GM12878 (cell line): ENCODE results near the gene TMEM163. TPM values are rescaled to one million over a fixed set of nuclear protein-coding genes. Genes with fewer than 3 reads are reported as not detected.

Experiments
- ATAC-seq: fragments of 200-7000 bp; cut with Tn5 transposase; 3 replicates; pipeline ENCODE4 v1.9.1; 2020; ENCODE audit warnings: mild to moderate bottlenecking, moderate library complexity
- BruUV-seq: library from RNA; stranded (reverse); fragments of 400-500 nt; replicated peaks from 2 replicates; lab custom pipeline; 2021; lab: Mats Ljungman, UMichigan
- CTCF ChIA-PET: fragments of 300-600 bp; sonication (Branson Sonifier 250); formaldehyde crosslinking; extraction: SDS; loops from one replicate; lab custom pipeline; 2021; ENCODE audit warnings: inconsistent platforms; lab: Yijun Ruan, JAX
- POLR2A ChIA-PET: fragments of 350-600 bp; formaldehyde crosslinking; extraction: SDS; loops from one replicate; lab custom pipeline; 2021; ENCODE audit warnings: inconsistent platforms; lab: Charles Lee
- RAD21 ChIA-PET: fragments of 300-600 bp; sonication (Branson Sonifier 250); formaldehyde crosslinking; loops from one replicate; lab custom pipeline; 2023; ENCODE audit warnings: antibody characterized with exemption; ENCODE audit not compliant: unreplicated experiment; lab: Charles Lee
- SMC1A ChIA-PET: fragments of 300-600 bp; sonication (Branson Sonifier 250); formaldehyde crosslinking; loops from one replicate; lab custom pipeline; 2023; ENCODE audit not compliant: unreplicated experiment, uncharacterized antibody; lab: Charles Lee
- DNase-seq: peaks from one replicate; pipeline ENCODE4 v3.0.0-alpha.2; 2011; ENCODE audit warnings: low read depth, low spot score
- FAIRE-seq: peaks from 3 replicates; lab custom pipeline; 2011; peaks lifted over from hg19 to GRCh38; lab: Jason Lieb, UNC
- H2AFZ ChIP-seq: 2 replicates; pipeline ENCODE4 v1.6.0; 2011; ENCODE audit warnings: low read depth, low read length, control low read depth; ENCODE audit not compliant: control insufficient read depth
- H3K27ac ChIP-seq: 2 replicates; pipeline ENCODE4 v1.5.1; 2011; ENCODE audit warnings: control low read depth; ENCODE audit not compliant: control insufficient read depth, insufficient read depth
- H3K27me3 ChIP-seq, 2 experiments: replicated peaks in 1 of 2; 2 replicates each; pipeline versions ENCODE4 v1.6.0 to v1.6.1; 2011; ENCODE audit warnings: low read length in 1 of 2; ENCODE audit not compliant: control insufficient read depth in 2 of 2, insufficient read depth in 2 of 2
- H3K36me3 ChIP-seq, 2 experiments: 2 replicates each; pipeline ENCODE4 v1.5.1; 2011; ENCODE audit warnings: low read length in 1 of 2; ENCODE audit not compliant: control insufficient read depth in 2 of 2, insufficient read depth in 2 of 2
- H3K4me1 ChIP-seq: 2 replicates; pipeline ENCODE4 v1.6.1; 2011; ENCODE audit warnings: mild to moderate bottlenecking, low read length, moderate library complexity, mixed read lengths; ENCODE audit not compliant: control insufficient read depth, insufficient read depth
- H3K4me2 ChIP-seq: 2 replicates; pipeline ENCODE4 v1.6.0; 2011; ENCODE audit warnings: control low read depth; ENCODE audit not compliant: control insufficient read depth, insufficient read depth
- H3K4me3 ChIP-seq: fragments of 200-600 bp; sonication (generic); 2 replicates; pipeline ENCODE4 v1.5.1; 2016
- H3K79me2 ChIP-seq: 2 replicates; pipeline ENCODE4 v1.6.0; 2011; ENCODE audit warnings: low read length; ENCODE audit not compliant: control insufficient read depth, insufficient read depth
- H3K9ac ChIP-seq: 2 replicates; pipeline ENCODE4 v1.8.0; 2011; ENCODE audit warnings: low read length, control low read depth, mixed read lengths; ENCODE audit not compliant: control insufficient read depth, insufficient read depth
- H3K9me3 ChIP-seq: replicated peaks from 3 replicates; pipeline ENCODE4 v1.5.1; 2011; ENCODE audit warnings: mild to moderate bottlenecking, low read length; ENCODE audit not compliant: control insufficient read depth, insufficient read depth
- H4K20me1 ChIP-seq: 2 replicates; pipeline ENCODE4 v1.6.0; 2011; ENCODE audit not compliant: control insufficient read depth, insufficient read depth
- BHLHE40 ChIP-seq, 2 experiments: fragments of 450-650 bp in 1 of 2; IDR thresholded peaks; 2 replicates each; pipeline ENCODE4 v1.6.1; 2011 to 2017; ENCODE audit warnings: low read depth in 2 of 2, borderline replicate concordance in 1 of 2, improper control_type of control experiment in 1 of 2, low read length in 1 of 2, mild to moderate bottlenecking in 1 of 2
- E4F1 ChIP-seq: fragments of 450-650 bp; IDR thresholded peaks from 2 replicates; pipeline ENCODE4 v1.6.1; 2018; ENCODE audit warnings: borderline replicate concordance, mild to moderate bottlenecking; ENCODE audit not compliant: partially characterized antibody
- EZH2 ChIP-seq: IDR thresholded peaks from 2 replicates; pipeline ENCODE4 v1.6.1; 2012; ENCODE audit warnings: low read depth, mild to moderate bottlenecking, control low read depth, inconsistent platforms, low read length, borderline replicate concordance; ENCODE audit not compliant: control insufficient read depth
- HDAC6 ChIP-seq: fragments of 200-600 bp; sonication (generic); IDR thresholded peaks from one replicate; pipeline ENCODE4 v1.8.0; 2017; ENCODE audit warnings: antibody characterized with exemption; ENCODE audit not compliant: unreplicated experiment
- KLF5 ChIP-seq: fragments of 450-650 bp; IDR thresholded peaks from 2 replicates; pipeline ENCODE4 v1.6.1; 2014; ENCODE audit warnings: mild to moderate bottlenecking; ENCODE audit not compliant: partially characterized antibody
- MEF2B ChIP-seq: fragments of 450-650 bp; IDR thresholded peaks from 2 replicates; pipeline ENCODE4 v1.6.1; 2018; ENCODE audit warnings: mild to moderate bottlenecking, moderate library complexity; ENCODE audit not compliant: partially characterized antibody, poor library complexity, severe bottlenecking
- MTA2 ChIP-seq: fragments of 450-650 bp; IDR thresholded peaks from 2 replicates; pipeline ENCODE4 v1.6.1; 2016; ENCODE audit warnings: low read depth, mild to moderate bottlenecking, moderate library complexity
- NFXL1 ChIP-seq: fragments of 450-650 bp; IDR thresholded peaks from 2 replicates; pipeline ENCODE4 v1.6.1; 2017; ENCODE audit warnings: antibody characterized with exemption, mild to moderate bottlenecking, borderline replicate concordance
- PRDM15 ChIP-seq: fragments of 450-650 bp; formaldehyde crosslinking; IDR thresholded peaks from 2 replicates; pipeline ENCODE4 v1.4.0; 2020; ENCODE audit warnings: mild to moderate bottlenecking, moderate library complexity
- SPI1 ChIP-seq: IDR thresholded peaks from 2 replicates; pipeline ENCODE4 v1.6.1; 2011; ENCODE audit warnings: low read depth, mild to moderate bottlenecking, low read length, moderate library complexity, borderline replicate concordance; ENCODE audit not compliant: insufficient read depth
- ZNF622 ChIP-seq: fragments of 450-650 bp; IDR thresholded peaks from 2 replicates; pipeline ENCODE4 v1.6.1; 2017; ENCODE audit warnings: mild to moderate bottlenecking, inconsistent platforms
- WGBS: methylation state at CpG from one replicate; pipeline ENCODE4 v1.1.6; 2016; ENCODE audit warnings: low lambda C conversion rate; ENCODE audit not compliant: insufficient replicate concordance, insufficient coverage; ENCODE audit errors: missing lambda C conversion rate; 5-methylcytosine and 5-hydroxymethylcytosine counted together
- in situ Hi-C: fragments of 300-500 bp; cut with MboI; formaldehyde crosslinking; loops from 9 replicates; pipeline ENCODE4 v1.14.3; 2018; ENCODE audit warnings: mixed read lengths
- intact Hi-C: fragments of 100-400 bp; cut with micrococcal nuclease; formaldehyde crosslinking; loops from one replicate; pipeline ENCODE4 v1.14.2; 2022; ENCODE audit not compliant: unreplicated experiment
- polyA plus RNA-seq, 11 experiments: library from polyadenylated mRNA; depleted of rRNA in 4 of 11; unstranded in 6 of 11; stranded (reverse) in 5 of 11; fragments of >200 nt; fragmentation: Nextera tagmentation in 4 of 11; fragmentation: Illumina TruSeq in 1 of 11; extraction: Ambion mirVana in 4 of 11; extraction: Trizol in 1 of 11; gene quantifications; 1 replicate in 1 of 11; 2 replicates in 10 of 11; pipeline versions ENCODE4 v1.2.1 to v1.2.3, GENCODE V29; 2011 to 2016; ENCODE audit warnings: inconsistent platforms in 2 of 11, missing spikeins in 2 of 11, low read depth in 1 of 11
- total RNA-seq, 4 experiments: library from RNA; depleted of rRNA in 3 of 4; stranded (reverse); fragments of >200 nt in 3 of 4; fragmentation: Illumina TruSeq in 1 of 4; extraction: Trizol in 1 of 4; gene quantifications; 2 replicates each; pipeline versions ENCODE4 v1.2.1 to v1.2.3, GENCODE V29; 2013 to 2021

TMEM163 gene
- total and polyA plus RNA-seq, 10 of the 15 experiments (the other 5 are each of a cell fraction or from before 2014, with no cell fraction given) = 0.05 to 0.11 (median 0.07) TPM; not detected in 4

GRCh38 chr2:134447669-134448068 is 271.1 kb downstream of the TMEM163 start (continued):
- no peak for TF ChIP-seq E4F1
- TF ChIP-seq HDAC6 = no peak

- Histone ChIP-seq H3K9ac (no peak overlapping the region), H3K9me3 (no peaks in the 10 kb centered on the region), H4K20me1 (no peaks in the 10 kb centered on the region), H3K79me2 (no peaks in the 10 kb centered on the region), H2AFZ (no peak overlapping the region), H3K27ac (no peak overlapping the region), H3K36me3 (peaks cover 21 to 33% of the 10 kb centered on the region in 2 experiments), H3K4me3 (no peak overlapping the region), H3K4me2 (no peak overlapping the region), H3K4me1 (no peaks in the 10 kb centered on the region), H3K27me3 (no peaks in the 10 kb centered on the region)
- in situ Hi-C loops (no loop called here), intact Hi-C loops (no loop called here)
- ChIA-PET CTCF (interaction anchor here (0.6 to 4.0 kb wide), 4 partner anchors 36 to 1191 kb away, joined by 3 to 16 read pairs (median 4); no protein-coding TSS in a partner anchor), RAD21 (no interaction called here), POLR2A (no interaction called here), SMC1A (interaction anchor here (0.9 kb wide), 1 partner anchor 328 kb away, joined by 4 read pairs; no protein-coding TSS in a partner anchor)
- WGBS = 98% methylated on average over 8 of the region's 8 CpGs
- ATAC-seq (no peak), FAIRE-seq (no peak), DNase-seq (no peak)
- BruUV-seq = no TSS peak
- TF ChIP-seq SPI1 = no peak
- TF ChIP-seq ZNF622 = no peak
- TF ChIP-seq KLF5 = no peak
- no peak for TF ChIP-seq PRDM15 (CRISPR knock-in tag)
- no peak for TF ChIP-seq MTA2
- TF ChIP-seq E4F1 = no peak
- TF ChIP-seq BHLHE40 (IDR thresholded peaks at IDR 0.05; ENCODE audit: borderline replicate concordance in 1 of 2, low read depth in 2 of 2, low read length in 1 of 2) = no peak
- no peak for TF ChIP-seq EZH2
- no peak for TF ChIP-seq NFXL1
- no peak for TF ChIP-seq MEF2B
Measured at GRCh38 chr2:134446383-134447017, 272.3 kb downstream of the TMEM163 start.
